Islet precursor cell (in vitro differentiated cells): ENCODE results near the gene NDUFC2.
A peak's percentile ranks its signal among the peaks of the same experiment; 100 is the strongest.

Experiments used
- DNase-seq: peaks from one replicate; pipeline ENCODE4 v3.0.0-alpha.2; 2018

NDUFC2 gene

GRCh38 chr11:78025378-78025777 lies 54.3 kb downstream of the NDUFC2 start:
- no peak for DNase-seq

GRCh38 chr11:78023426-78023825 lies 56.2 kb downstream of the NDUFC2 start:
- DNase-seq = no peak

- peak; percentile 91 for DNase-seq
Measured at GRCh38 chr11:78022397-78023396, 57.0 kb downstream of the NDUFC2 start, which contains the start of gene KCTD14. TSS of gene KCTD14 (minus strand) at chr11:78023276. CDS start at chr11:78023249, 27 bp downstream.

- DNase-seq = no peak
Measured at GRCh38 chr11:78021611-78022010, 58.1 kb downstream of the NDUFC2 start.

- DNase-seq = no peak
Measured at GRCh38 chr11:78020246-78020645, 59.4 kb downstream of the NDUFC2 start.

- DNase-seq = peak; percentile 67
Measured at GRCh38 chr11:78019808-78020207, 59.9 kb downstream of the NDUFC2 start.
